Stimulated activated CD8-positive, alpha-beta memory T cell treated with anti-CD3 and anti-CD28 coated beads, Interleukin-2, amount 100 ng/mL, for 48 hours (primary cell): ENCODE data around the gene FYN.

Experiments used
- DNase-seq, 2 donors: peaks; one replicate each; pipeline ENCODE4 v3.0.0-alpha.2; 2020; ENCODE audit warnings: low read depth in 2 of 2

FYN gene

DNA sequence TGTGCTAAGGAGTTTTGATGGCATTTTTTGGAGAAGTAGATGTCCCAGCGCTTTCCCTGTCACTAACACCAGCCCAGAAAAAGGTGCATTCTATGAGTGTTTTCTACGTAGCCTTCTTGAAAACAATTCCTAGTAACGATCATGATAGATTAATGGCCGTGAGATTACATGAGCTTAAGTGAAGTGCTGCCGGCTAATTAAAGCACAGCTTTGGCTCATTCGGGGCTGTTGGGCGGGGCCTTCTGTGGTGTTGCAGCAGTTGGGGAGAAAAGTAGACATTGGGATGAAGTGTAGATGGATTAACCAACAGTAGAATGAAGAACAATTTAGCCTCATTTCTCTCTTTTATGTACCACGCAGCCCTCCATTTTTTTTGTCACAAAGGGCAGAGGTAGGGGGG lies 246.8 kb downstream of the FYN start:
- DNase-seq: no peak

DNA sequence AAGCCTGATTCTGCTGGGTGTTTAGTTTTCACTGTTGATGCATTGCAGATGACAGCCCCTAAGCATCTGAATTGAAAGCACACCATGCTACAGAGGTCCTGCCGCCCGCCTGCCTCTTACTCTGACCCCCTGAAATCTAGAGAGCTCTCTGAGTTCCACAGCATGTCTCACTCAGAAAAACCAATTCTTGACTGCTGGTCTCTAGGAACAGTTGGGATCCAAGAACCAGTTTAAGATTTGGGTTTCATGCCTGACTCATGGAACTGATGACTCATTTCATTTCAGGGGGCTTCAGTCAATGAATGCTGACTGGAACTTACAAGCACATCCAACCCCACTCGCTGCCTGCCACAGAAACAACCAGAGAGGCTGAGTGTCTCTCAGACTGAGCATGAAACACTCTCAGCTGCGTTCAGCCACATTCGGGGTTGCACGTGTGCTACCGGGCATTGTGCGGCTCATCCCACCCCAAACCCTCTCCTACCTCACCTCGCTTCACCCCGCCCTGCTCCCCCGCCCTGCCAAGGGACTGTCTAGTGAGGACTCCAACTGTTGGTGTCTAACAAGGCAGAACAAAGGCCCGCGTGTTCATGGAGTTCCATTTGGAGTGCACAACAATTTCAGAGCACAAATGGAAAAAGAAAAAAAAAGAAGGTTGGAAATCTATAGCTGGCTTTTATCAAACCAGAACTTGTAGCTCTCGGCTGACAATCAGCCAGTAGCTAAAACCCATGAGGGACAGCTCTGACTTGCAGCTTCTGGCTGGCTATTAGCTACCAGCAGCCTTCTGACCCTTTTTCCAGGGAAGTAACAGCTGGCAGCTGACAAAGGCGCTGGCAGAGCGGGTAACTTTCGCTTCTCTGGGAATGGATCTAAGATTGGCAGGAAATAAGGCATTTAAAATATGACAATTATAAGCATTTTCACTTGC lies 247.5 kb downstream of the FYN start:
- DNase-seq: peak in 1 of 2 donors; percentile 6

DNA sequence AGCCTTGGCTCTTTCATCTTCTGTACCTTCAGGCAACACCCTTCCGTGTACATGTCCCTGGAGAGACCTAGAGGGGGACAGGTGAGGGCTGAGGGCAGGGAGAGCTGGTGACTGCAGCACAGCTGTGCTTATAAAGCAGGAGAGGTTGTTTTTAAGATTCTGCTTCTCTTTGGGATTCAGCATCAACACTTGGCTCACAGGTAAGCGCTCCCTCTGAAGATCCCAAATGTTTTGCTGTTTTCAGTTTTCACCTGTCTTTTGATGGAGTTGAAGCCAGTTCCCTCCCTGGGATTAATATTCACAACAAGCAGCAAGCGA lies 248.2 kb downstream of the FYN start:
- DNase-seq: no peak

DNA sequence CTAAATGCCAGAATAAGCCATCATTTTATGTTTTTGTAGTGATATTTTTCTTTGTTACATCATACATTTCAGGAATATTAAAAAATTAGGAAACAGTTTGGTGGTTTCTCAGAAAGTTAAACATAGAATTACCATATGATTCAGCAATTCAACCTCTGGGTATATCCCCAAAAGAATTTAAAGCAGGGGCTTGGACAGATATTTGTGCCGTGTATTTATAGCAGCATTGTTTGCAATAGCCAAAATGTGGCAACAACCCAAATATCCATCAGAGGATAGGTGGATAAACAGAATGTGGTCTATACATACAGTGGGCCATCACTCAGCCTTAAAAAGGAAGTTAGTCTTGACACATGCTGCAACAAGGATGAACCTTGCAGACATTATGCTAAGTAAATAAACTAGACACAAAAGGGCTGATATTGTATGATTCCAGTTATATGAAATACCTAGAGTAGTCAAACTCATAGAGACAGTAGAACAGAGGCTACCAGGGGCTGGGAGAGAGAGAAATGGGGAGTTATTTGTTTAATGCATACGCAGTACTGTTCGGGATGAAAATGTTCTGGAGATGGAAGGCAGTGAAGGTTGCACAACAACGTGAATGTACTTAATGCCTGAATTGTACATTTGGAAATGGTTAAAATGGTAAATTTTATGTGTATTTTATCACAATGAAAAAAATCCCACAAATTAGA lies 248.7 kb downstream of the FYN start:
- no peak for DNase-seq

DNA sequence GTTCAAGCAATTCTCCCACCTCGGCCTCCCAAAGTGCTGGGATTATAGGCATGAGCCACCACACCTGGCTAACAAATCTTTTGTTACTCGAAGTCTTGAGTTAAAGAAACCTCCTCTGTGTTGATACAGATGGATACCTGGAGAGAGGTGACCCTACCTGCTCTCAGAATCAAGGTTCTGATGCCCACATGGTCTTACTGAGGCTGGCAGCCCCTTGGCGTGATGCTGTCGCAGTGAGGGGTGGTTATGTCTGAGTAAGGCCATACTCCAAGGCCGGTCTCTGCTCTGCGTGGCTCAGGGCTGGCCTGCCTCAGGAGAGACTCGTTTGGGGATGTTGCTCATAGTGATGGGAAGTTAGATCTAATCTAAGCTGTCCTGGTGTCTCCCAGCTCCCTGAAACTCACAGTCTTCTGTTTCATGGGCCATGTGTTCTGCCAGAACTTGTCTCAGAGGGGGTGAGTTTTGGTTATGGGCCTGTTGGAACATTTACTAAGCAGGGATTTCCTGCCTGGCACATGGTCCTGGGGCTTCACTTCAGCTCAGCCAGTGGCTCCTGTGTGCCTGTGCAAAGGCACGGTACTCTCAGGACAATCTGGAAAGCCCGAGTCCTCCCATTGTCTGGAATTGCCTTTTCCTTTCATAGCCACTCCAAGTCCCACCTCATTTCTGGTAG lies 250.1 kb downstream of the FYN start:
- DNase-seq: no peak

DNA sequence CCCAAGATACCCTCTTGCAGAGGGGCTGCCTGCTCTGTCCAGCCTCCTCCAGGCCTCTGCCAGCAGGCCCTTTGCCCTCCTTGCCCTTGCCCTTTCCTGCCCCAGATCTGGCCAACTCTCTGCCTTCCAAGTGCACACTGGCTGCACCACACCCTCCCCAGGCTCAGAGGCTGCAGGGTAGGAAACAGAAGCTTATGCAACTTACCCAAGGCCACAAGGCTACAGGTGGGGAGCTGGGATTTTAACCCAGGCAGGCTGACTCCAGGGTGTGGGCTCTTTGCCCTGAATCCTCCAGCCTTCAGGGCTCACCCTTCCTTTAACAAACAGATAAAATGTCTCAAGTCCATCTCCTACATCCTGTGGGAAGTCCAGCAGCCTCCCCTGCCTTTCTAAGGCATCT lies 253.1 kb downstream of the FYN start:
- DNase-seq: no peak

DNA sequence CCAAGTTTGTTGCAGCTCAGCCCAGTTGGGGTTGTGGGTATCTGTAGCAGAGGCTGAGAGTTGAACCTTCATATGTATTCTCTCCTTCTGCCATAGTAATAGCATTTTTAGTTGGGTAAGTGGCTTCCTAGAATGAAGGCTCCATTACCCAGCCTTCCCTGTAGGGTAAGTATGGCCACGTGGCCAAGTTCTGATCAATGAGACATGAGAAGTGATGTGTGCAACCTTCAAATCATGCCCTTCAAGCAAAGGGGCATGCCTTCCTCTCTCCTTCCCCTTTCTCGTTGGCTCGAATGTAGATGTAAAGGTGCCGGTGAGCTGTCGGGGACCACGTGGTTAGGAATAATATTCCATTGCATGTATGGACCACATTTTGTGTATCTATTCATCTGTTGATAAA lies 254.8 kb downstream of the FYN start:
- DNase-seq: no peak

DNA sequence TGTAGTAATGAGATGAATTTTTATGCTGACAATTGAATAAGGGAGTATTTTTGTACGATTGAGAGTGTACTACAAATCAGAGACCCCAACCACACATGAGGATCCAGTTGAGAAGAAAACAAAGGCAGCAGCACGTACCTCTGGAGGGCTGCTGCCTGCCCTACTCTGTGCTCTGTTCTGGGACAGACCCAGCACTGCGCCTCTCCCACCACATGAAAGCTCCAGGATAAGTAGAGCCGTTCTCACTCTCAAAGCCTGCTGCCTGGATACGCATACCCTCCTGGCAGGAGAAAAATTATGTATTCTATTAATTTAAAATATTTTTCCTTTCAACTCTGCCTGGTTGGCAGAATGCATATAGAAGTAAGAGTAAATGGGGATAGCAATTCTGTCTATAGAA lies 256.1 kb downstream of the FYN start:
- no peak for DNase-seq

DNA sequence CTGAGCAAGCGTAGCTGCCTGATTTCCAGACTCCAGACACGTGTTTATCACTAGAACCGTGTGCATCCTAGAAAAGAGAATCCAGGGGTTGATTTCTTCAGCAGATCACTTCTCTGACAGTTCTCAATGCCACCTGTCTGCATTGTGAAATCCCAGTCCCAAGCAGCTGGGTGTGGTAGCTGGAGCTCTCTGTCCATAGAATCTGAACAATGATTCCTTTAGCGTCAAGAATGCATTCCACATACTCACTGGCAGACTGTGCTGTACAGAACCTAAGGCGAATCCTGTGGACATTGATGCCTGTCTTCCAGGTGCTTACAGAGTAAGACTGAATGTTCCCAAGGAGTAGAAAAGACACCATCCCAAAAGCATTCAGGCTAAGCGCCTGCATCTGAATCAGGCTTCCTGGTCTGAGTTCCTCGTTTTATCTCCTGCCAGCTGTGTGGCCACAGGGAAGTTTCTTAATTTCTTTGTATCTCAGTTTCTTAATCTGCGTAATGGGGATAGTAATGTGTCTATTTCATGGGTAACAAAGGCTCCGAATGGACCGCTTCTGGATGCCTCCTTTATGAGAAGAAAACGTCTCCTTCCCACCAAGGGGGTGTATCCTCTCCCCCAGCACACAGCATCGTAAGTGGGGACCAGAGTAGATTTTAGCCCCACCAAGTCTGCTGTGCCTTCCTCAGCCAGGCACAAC lies 257.2 kb downstream of the FYN start:
- no peak for DNase-seq

DNA sequence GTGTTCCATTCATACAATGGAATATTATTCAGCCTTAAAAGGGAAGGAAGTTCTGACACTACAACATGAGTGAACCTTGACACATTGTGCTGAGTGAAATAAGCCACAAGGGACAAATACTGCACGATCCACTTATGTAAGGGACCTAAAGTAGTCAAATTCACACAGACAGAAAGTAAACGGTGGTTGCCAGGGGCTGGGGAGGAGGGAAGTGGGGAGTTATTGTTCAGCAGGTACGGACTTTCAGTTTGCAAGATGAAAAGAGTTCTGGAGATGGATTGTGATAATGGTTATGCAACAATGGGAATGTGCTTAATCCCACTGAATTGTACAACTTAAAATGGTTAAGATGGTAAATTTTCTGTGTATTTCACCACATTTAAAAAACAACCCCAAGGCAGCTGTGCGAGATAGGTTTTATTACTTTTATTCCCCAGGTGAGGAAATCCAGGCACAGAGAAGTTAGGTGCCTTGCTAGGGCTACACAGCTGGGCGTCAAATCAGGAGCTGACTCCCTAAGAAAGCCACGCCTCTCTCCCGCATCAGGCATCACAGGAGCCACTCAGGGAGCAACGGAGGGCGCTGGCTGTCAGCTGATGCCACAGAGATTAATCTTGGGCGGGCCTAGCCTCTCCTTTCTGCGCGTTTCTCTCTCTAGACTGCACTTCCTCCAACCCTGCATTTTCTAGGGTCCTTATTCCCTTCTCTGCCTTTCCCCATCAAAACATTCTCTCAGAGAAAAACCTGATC lies 258.2 kb downstream of the FYN start:
- no peak for DNase-seq

DNA sequence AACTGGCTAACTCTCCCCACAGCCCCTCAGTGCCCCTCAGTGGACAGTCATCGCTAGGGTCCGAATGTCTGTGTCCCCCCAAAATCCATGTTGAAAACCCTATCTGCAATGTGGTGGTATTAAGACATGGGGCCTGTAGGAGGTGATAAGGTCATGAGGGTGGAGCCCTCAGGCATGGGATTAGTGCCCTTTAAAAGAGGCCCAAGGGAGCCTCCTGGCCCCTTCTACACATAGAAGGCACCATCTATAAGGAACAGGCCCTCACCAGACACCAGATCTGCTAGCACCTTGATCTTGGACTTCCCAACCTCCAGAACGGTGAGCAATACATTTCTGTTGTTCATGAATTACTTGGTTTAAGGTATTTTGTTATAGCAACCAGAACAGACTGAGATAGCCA lies 260.9 kb downstream of the FYN start:
- DNase-seq: no peak

DNA sequence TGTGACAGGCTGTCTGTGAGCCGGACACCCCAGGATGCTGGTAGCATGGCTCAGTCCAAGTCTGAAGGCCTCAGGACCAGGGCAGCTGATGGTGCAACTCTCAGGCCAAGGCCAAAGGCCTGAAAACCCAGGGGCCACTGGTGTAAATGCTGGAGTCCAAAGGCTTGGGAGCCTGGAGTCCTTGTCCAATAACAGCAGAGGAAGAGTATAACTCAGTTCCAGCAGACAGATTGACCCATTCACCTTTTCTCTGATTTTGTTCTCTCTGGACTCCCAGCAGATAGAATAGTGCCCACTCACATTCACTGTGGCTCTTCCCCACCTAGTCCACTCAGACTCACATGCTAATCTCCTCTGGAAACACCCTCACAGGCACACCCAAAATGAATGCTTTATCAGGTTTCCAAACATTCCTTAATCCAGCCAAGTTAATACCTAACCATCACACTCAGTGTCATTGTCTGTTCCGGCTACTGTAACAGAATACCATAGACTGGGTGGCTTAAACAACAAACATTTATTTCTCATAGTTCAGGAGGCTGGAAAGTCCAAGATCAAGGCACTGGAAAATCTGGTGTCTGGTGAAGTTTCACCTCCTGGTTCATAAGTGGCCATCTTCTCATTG lies 262.6 kb downstream of the FYN start:
- no peak for DNase-seq
